Colonic mucosa (tissue), 4 donors: ENCODE measurements around the gene C3. TPM values are rescaled to one million over a fixed set of nuclear protein-coding genes. Genes with fewer than 3 reads are reported as not detected.

Source experiments
- DNase-seq: peaks from one replicate; pipeline ENCODE4 v3.0.0-alpha.2; 2020
- H3K27ac ChIP-seq: fragments of 200-600 bp; one replicate; pipeline ENCODE4 v1.8.0; 2021
- H3K27me3 ChIP-seq: fragments of 200-600 bp; one replicate; pipeline ENCODE4 v1.8.0; 2021
- H3K36me3 ChIP-seq: fragments of 200-600 bp; one replicate; pipeline ENCODE4 v1.8.0; 2021
- H3K4me1 ChIP-seq: fragments of 200-600 bp; one replicate; pipeline ENCODE4 v1.8.0; 2021; ENCODE audit warnings: mild to moderate bottlenecking
- H3K4me3 ChIP-seq: fragments of 200-600 bp; one replicate; pipeline ENCODE4 v1.8.0; 2021
- H3K9ac ChIP-seq, 2 donors: one replicate each; pipeline ENCODE4 v1.7.0; 2013; ENCODE audit warnings: control low read depth in 2 of 2, low read depth in 2 of 2, low read length in 2 of 2
- H3K9me3 ChIP-seq: fragments of 200-600 bp; one replicate; pipeline ENCODE4 v1.8.0; 2021
- intact Hi-C: fragments of 100-400 bp; cut with DNase I; formaldehyde crosslinking; loops from one replicate; pipeline ENCODE4 v1.14.1; 2022
- total RNA-seq, 2 donors: library from RNA; stranded (reverse); fragmentation: NEBNext Ultra II Directional in 1 of 2; extraction: Animal tissue kit (Norgen Biotek cat#: 25700) in 1 of 2; gene quantifications; one replicate each; pipeline ENCODE4 v1.2.1, GENCODE V29; 2021
- TF ChIP-seq, protein P1 (sequence below): fragments of 200-600 bp; IDR thresholded peaks from one replicate; pipeline ENCODE4 v1.8.0; 2022; ENCODE audit warnings: antibody characterized with exemption, mild to moderate bottlenecking
- donor health status: healthy.
- donor health status: DM: no; HTN: no; CAD: no.
- donor health status: DM: no; HTN: no; CAD: no.

Gene C3
- total RNA-seq, 2 donors from 2014 or later = 28.2 to 83.9 TPM

GRCh38 chr19:6743714-6744380 is 23.4 kb upstream of the C3 start:
- no peak overlapping the region for H3K4me3 ChIP-seq
- H3K36me3 ChIP-seq = peaks cover 10% of the 10 kb centered on the region

DNA sequence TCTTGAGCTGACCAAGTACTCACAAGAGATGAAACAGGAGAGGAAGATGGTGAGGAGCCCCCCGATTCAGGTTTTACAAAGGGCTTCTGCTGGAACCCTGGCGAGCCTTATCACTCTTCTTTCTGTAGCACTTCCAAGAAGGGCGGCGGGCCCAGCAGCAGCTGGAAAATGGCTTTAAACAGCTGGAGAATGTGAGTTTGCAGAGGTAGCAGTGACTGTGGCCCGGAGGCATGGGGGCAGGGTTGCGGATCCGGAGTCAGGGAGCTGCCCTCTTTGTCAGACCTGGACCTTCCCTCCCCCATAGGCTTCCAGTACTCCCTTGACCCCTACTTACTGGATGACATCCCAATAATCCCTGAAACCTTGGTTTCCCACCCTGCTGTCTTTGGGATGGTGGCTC is 22.6 kb upstream of the C3 start:
- Histone ChIP-seq H3K27me3 (no peaks in the 10 kb centered on the region), H3K4me1 (peaks cover 12% of the 10 kb centered on the region), H3K9ac (no peak overlapping the region), H3K36me3 (peaks cover 10% of the 10 kb centered on the region), H3K27ac (no peak overlapping the region), H3K4me3 (no peak overlapping the region), H3K9me3 (no peaks in the 10 kb centered on the region)
- intact Hi-C loops = no loop called here
- TF ChIP-seq, protein P1, sequence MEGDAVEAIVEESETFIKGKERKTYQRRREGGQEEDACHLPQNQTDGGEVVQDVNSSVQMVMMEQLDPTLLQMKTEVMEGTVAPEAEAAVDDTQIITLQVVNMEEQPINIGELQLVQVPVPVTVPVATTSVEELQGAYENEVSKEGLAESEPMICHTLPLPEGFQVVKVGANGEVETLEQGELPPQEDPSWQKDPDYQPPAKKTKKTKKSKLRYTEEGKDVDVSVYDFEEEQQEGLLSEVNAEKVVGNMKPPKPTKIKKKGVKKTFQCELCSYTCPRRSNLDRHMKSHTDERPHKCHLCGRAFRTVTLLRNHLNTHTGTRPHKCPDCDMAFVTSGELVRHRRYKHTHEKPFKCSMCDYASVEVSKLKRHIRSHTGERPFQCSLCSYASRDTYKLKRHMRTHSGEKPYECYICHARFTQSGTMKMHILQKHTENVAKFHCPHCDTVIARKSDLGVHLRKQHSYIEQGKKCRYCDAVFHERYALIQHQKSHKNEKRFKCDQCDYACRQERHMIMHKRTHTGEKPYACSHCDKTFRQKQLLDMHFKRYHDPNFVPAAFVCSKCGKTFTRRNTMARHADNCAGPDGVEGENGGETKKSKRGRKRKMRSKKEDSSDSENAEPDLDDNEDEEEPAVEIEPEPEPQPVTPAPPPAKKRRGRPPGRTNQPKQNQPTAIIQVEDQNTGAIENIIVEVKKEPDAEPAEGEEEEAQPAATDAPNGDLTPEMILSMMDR = no peak
- no peak for DNase-seq

More at GRCh38 chr19:6743714-6744380, 23.4 kb upstream of the C3 start:
- Histone ChIP-seq H3K9me3 (no peaks in the 10 kb centered on the region), H3K9ac (peak overlapping the region in 1 of 2 donors; percentile 42), H3K27ac (peak overlapping the region; percentile 58), H3K4me1 (peaks cover 5% of the 10 kb centered on the region), H3K27me3 (no peaks in the 10 kb centered on the region)
- intact Hi-C loops = no loop called here
- no peak for DNase-seq
- TF ChIP-seq, protein P1 = no peak

DNA sequence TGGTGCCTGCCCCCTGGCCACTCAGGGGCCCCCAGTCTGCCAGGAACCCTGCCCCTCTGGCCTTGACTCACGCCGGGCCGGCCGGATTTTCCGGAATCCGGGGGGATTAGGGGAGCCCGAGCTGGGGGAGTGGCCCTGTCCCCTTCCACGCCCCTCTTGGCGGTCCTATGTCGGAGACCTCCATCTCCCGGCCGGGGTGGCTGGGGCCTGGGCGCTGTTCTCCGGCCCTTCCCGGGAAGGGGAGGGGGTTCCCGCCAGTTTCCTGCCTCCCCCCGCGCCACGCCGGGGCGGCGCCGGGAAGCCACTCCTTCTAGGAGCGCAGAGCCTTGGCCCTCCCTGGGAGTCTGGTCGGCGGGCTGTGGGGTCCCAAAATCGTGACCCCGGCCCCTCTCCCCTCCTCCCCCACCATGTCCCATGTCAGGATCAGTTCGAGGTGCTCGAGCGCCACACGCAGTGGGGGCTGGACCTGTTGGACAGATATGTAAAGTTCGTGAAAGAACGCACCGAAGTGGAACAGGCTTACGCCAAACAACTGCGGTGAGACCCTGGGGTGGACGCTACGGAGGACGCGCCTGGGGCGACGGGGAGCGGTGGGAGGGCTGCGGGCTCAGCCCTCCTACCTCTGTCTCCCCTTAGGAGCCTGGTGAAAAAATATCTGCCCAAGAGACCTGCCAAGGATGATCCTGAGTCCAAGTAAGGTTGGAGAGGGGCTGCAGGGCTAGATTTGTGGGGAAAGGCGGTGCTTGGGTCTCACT is 20.3 kb upstream of the C3 start:
- intact Hi-C loops = no loop called here
- Histone ChIP-seq H3K27ac (peak overlapping the region; percentile 85), H3K9ac (peak overlapping the region; percentile 94 to 100), H3K9me3 (no peaks in the 10 kb centered on the region), H3K4me1 (peaks cover 14% of the 10 kb centered on the region), H3K27me3 (no peaks in the 10 kb centered on the region), H3K4me3 (peak overlapping the region; percentile 80), H3K36me3 (no peaks in the 10 kb centered on the region)
- TF ChIP-seq, protein P1 = no peak
- peak; percentile 66 for DNase-seq

DNA sequence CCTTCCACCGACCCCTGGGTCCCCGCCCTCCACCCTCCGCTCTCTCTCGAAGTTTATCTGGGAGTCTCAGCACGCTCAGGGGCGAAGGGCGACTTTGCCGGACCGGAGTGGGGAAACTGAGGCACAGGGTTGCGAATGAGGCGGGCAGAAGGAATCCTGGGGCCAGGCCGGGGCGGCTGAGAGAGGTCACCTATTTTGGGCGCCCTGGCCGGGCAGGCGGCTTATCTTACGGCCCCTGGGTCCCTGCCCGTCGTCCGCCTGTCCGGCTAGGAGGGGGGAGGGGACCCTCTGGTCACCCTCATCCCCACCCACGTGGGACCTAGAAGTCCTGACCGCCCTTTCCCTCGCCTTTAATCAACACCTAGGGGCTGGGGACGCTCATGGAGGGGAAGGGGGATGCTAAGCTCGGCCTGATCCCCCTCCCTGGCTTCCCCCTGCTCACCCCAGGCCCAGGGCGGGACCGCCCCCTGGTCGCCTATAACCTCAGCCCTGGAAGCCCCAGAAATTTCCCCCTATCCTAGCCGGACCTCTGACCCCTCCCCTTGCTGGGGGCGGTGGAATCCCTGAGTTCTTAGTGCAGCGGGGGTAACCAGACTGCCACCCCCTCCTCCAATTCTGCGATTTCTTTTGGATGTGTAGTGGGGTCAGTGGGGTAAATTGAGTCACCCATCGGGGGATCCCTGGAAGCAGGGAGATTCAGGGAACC is 19.6 kb upstream of the C3 start:
- Histone ChIP-seq H3K9me3 (no peaks in the 10 kb centered on the region), H3K27me3 (no peaks in the 10 kb centered on the region), H3K4me3 (peak overlapping the region; percentile 80), H3K27ac (peak overlapping the region; percentile 85), H3K4me1 (peaks cover 14% of the 10 kb centered on the region), H3K9ac (peak overlapping the region; percentile 94 to 100), H3K36me3 (no peaks in the 10 kb centered on the region)
- DNase-seq = no peak
- intact Hi-C loops = no loop called here
- TF ChIP-seq, protein P1 = no peak

- DNase-seq = peak; percentile 89
- H3K9ac ChIP-seq = peak within 1 kb of the TSS; percentile 94 to 100
- TF ChIP-seq, protein P1 = no peak
- peak within 1 kb of the TSS; percentile 80 for H3K4me3 ChIP-seq
- intact Hi-C loops = no loop called here
- H3K9me3 ChIP-seq = no peaks in the 10 kb centered on the region
- peak within 1 kb of the TSS; percentile 91 for H3K27ac ChIP-seq
- no peaks in the 10 kb centered on the region for H3K27me3 ChIP-seq
- H3K36me3 ChIP-seq = no peaks in the 10 kb centered on the region
- H3K4me1 ChIP-seq = peaks cover 10% of the 10 kb centered on the region
Measured at GRCh38 chr19:6739390-6739882, 19.0 kb upstream of the C3 start, which contains the start of gene TRIP10. Gene TRIP10, plus strand, starts transcription at chr19:6739680. Its CDS starts 82 bp downstream, at chr19:6739762.
